GM12875 (cell line): ENCODE data around the gene TMEFF1.

ENCODE experiments used
- H3K4me3 ChIP-seq: one replicate; pipeline ENCODE4 v1.5.1; 2011; ENCODE audit warnings: low read depth, low read length, control low read depth
- TF ChIP-seq, protein P1 (sequence below): IDR thresholded peaks from 2 replicates; pipeline ENCODE4 v1.5.1; 2011; ENCODE audit warnings: low read depth, mild to moderate bottlenecking, control low read depth, inconsistent platforms, low read length, moderate library complexity, borderline replicate concordance; ENCODE audit not compliant: insufficient read depth

Gene TMEFF1

DNA sequence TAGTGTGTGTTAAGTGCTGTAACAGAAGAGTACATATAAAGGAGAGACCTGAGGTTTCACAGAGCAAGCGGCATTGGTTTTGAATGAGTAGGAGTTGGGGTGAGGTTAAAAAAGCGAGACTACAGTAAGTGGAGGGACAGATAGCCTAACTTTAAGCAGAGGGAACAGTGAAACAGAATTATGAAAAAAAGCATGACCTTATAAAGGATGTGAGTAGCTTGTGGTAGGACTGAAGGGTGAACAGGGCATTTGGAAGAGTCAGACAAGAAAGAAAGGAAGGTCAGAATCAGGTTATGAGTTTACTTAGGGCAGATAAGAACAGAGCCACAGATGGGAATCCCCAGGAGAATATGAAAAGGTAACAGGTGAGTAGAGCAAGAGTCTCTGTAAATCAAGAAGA lies 23.5 kb upstream of the TMEFF1 start:
- TF ChIP-seq, protein P1, sequence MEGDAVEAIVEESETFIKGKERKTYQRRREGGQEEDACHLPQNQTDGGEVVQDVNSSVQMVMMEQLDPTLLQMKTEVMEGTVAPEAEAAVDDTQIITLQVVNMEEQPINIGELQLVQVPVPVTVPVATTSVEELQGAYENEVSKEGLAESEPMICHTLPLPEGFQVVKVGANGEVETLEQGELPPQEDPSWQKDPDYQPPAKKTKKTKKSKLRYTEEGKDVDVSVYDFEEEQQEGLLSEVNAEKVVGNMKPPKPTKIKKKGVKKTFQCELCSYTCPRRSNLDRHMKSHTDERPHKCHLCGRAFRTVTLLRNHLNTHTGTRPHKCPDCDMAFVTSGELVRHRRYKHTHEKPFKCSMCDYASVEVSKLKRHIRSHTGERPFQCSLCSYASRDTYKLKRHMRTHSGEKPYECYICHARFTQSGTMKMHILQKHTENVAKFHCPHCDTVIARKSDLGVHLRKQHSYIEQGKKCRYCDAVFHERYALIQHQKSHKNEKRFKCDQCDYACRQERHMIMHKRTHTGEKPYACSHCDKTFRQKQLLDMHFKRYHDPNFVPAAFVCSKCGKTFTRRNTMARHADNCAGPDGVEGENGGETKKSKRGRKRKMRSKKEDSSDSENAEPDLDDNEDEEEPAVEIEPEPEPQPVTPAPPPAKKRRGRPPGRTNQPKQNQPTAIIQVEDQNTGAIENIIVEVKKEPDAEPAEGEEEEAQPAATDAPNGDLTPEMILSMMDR = no peak
- H3K4me3 ChIP-seq = no peak overlapping the region

GRCh38 chr9:100452894-100453293 lies 20.1 kb upstream of the TMEFF1 start:
- TF ChIP-seq, protein P1 = no peak
- no peak overlapping the region for H3K4me3 ChIP-seq

DNA sequence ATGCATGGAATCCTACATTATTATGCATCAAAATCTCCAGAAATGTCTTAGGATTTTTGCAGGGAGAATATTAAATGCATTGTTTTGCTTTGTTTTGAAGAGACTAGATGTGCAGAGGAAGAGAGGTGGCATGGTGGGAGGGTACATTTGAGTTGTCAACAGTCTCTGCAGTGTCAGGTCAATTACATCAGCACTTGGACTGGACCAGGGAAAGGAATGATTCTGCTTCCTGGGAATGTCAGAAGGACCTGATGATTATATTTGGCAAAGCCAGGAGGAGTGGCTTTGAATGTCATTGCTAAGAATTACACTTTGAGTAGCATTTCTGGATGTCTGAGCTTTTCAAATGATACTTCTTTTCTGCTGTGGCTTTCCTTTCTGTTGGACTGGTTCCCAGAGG lies 17.5 kb upstream of the TMEFF1 start:
- no peak overlapping the region for H3K4me3 ChIP-seq
- TF ChIP-seq, protein P1 = no peak

DNA sequence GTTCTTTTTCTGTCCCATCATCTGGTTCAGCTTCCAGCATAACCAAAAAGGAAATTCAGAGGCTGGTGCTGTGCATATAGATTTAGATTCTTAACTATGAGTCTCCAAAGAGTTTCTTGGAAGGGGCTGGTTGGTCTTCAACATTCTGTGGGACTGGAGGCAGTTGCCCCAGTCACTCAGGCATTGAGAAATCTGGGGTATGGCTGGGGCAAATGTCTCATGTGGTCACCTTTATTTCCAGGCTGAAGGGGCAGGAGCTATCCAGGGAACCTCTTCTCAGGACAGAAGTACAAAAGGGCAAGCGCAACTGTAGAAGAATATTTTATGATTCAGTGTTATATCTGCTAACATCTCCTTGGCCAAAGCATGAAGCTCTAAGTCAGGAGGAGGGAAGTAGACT lies 15.4 kb upstream of the TMEFF1 start:
- H3K4me3 ChIP-seq = no peak overlapping the region
- TF ChIP-seq, protein P1 = no peak

GRCh38 chr9:100459963-100460362 lies 13.0 kb upstream of the TMEFF1 start:
- no peak overlapping the region for H3K4me3 ChIP-seq
- TF ChIP-seq, protein P1 = no peak

- TF ChIP-seq, protein P1 = no peak
- H3K4me3 ChIP-seq = no peak overlapping the region
Observed at GRCh38 chr9:100465274-100465673, 7.7 kb upstream of the TMEFF1 start.

DNA sequence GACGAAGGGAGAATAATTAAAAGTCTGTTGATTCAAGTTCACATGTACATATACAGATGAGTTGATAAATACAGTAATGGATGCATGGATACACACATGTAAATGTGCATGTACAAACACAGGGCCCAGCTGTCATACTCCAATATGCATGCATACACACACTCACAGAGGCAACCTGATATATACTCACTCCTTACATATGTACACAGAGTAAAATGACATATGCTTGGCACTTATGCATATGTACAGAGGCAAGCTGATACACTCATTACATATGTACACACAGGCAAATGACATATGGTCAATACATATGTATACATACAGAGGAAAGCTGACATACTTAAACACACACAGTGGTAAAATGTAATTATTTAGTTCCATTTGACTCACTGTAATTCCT lies 7.2 kb upstream of the TMEFF1 start:
- TF ChIP-seq, protein P1 = no peak
- no peak overlapping the region for H3K4me3 ChIP-seq
